Epithelial cell of esophagus (primary cell): ENCODE measurements around the gene COL8A1.

Experiments used
- DNase-seq: peaks from one replicate; pipeline ENCODE4 v3.0.0; 2010; ENCODE audit warnings: low read depth
- H3K4me3 ChIP-seq: 2 replicates; pipeline ENCODE4 v1.5.1; 2011; ENCODE audit warnings: mild to moderate bottlenecking, low read length, control low read depth
- TF ChIP-seq, protein P1 (sequence below): IDR thresholded peaks from 2 replicates; pipeline ENCODE4 v1.5.1; 2011; ENCODE audit warnings: low read depth, mild to moderate bottlenecking, low read length, control low read depth, inconsistent platforms; ENCODE audit not compliant: insufficient read depth; ENCODE audit errors: missing control alignments

The COL8A1 gene

DNA sequence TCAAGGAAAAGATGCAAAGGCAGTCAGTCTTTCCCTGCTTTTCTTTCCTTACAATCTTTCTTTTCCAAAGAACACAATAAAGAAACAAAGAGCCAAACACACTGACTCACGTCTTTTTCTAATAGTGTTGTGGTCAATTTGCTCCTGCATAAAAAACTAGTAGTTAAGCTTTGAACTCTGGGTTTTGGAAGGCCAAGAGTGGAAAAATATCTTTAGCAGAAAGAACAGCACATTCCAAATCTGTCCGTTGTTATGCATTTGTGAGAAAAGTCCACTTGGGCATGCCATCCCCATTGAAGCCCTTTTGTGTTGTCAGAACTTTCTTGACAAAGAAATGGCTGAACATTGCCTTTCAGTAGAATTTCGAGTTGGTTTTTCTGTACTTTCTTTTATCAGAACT lies 18.2 kb downstream of the COL8A1 start:
- no peak for DNase-seq
- TF ChIP-seq, protein P1, sequence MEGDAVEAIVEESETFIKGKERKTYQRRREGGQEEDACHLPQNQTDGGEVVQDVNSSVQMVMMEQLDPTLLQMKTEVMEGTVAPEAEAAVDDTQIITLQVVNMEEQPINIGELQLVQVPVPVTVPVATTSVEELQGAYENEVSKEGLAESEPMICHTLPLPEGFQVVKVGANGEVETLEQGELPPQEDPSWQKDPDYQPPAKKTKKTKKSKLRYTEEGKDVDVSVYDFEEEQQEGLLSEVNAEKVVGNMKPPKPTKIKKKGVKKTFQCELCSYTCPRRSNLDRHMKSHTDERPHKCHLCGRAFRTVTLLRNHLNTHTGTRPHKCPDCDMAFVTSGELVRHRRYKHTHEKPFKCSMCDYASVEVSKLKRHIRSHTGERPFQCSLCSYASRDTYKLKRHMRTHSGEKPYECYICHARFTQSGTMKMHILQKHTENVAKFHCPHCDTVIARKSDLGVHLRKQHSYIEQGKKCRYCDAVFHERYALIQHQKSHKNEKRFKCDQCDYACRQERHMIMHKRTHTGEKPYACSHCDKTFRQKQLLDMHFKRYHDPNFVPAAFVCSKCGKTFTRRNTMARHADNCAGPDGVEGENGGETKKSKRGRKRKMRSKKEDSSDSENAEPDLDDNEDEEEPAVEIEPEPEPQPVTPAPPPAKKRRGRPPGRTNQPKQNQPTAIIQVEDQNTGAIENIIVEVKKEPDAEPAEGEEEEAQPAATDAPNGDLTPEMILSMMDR: no peak
- no peak overlapping the region for H3K4me3 ChIP-seq

- no peak overlapping the region for H3K4me3 ChIP-seq
- no peak for DNase-seq
- TF ChIP-seq, protein P1: no peak
Observed at GRCh38 chr3:99658274-99658673, 19.9 kb downstream of the COL8A1 start.

- peak; percentile 95 for DNase-seq
- TF ChIP-seq, protein P1: no peak
- H3K4me3 ChIP-seq: no peak overlapping the region
Observed at GRCh38 chr3:99659032-99659431, 20.6 kb downstream of the COL8A1 start.

DNA sequence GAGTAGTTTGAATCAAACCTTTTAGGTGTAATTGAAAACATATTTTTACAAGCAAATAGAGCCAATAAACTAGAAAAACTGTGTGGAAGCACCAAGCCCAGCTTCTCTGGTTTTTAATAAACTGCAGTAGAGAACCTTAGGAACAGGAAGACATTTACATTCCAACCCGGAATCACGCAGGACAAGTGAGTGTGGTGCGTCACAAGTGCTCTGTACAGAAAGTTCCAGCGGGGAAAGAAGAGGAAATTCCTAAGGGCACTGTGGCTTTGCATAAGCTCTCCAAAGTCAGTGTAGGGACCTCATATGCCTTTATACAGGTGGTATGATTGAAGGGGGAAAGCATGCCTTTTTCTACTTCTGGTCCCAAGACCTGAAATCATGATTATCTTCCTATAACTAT lies 21.6 kb downstream of the COL8A1 start:
- H3K4me3 ChIP-seq: no peak overlapping the region
- no peak for DNase-seq
- TF ChIP-seq, protein P1: no peak

GRCh38 chr3:99662838-99663570 lies 24.6 kb downstream of the COL8A1 start:
- TF ChIP-seq, protein P1: no peak
- H3K4me3 ChIP-seq: no peak overlapping the region
- peak; percentile 32 for DNase-seq

- TF ChIP-seq, protein P1: no peak
- no peak for DNase-seq
Observed at GRCh38 chr3:99663977-99664376, 25.6 kb downstream of the COL8A1 start.

GRCh38 chr3:99665017-99665416 lies 26.6 kb downstream of the COL8A1 start:
- H3K4me3 ChIP-seq: no peak overlapping the region
- no peak for DNase-seq
- TF ChIP-seq, protein P1: no peak

More at GRCh38 chr3:99663977-99664376, 25.6 kb downstream of the COL8A1 start:
- no peak overlapping the region for H3K4me3 ChIP-seq
